Activated CD4-positive, alpha-beta T cell treated with anti-CD3 and anti-CD28 coated beads, Interleukin-10, Interleukin-2, amounts not matched to agents 100 ng/mL and 50 ng/mL, durations not matched to agents 16 hours and 8 hours (primary cell): Measurements from ENCODE around the gene PPP1R13B.
"Not testable (repeated sequence)": the region's sequence is repeated elsewhere in the genome, so short reads cannot be mapped to it uniquely, and the experiment has no call there.

Experiments
- DNase-seq: peaks from one replicate; pipeline ENCODE4 v3.0.0-alpha.2; 2020

PPP1R13B gene

GRCh38 chr14:103830511-103831270 is 16.7 kb downstream of the PPP1R13B start:
- DNase-seq, result no peak

- DNase-seq, result no peak
Observed at GRCh38 chr14:103828315-103828967, 18.9 kb downstream of the PPP1R13B start.

- no peak for DNase-seq
Observed at GRCh38 chr14:103825101-103825500, 22.3 kb downstream of the PPP1R13B start.

GRCh38 chr14:103820908-103821307 is 26.5 kb downstream of the PPP1R13B start:
- no peak for DNase-seq

- no peak for DNase-seq
Observed at GRCh38 chr14:103820382-103820781, 27.0 kb downstream of the PPP1R13B start.

GRCh38 chr14:103819503-103820307 is 27.7 kb downstream of the PPP1R13B start:
- no peak for DNase-seq

GRCh38 chr14:103818870-103819269 is 28.5 kb downstream of the PPP1R13B start:
- DNase-seq, result no peak

- DNase-seq, result no peak
Observed at GRCh38 chr14:103818422-103818821, 29.0 kb downstream of the PPP1R13B start.

- no peak for DNase-seq
Observed at GRCh38 chr14:103817595-103817994, 29.8 kb downstream of the PPP1R13B start.

- no peak for DNase-seq
Observed at GRCh38 chr14:103816991-103817390, 30.4 kb downstream of the PPP1R13B start.

- DNase-seq, result no peak
Observed at GRCh38 chr14:103815253-103815652, 32.1 kb downstream of the PPP1R13B start.

- no peak for DNase-seq
Observed at GRCh38 chr14:103811189-103811588, 36.2 kb downstream of the PPP1R13B start.

- DNase-seq, result peak; percentile 70
Observed at GRCh38 chr14:103808403-103809001, 38.9 kb downstream of the PPP1R13B start.

- DNase-seq, result peak; percentile 28
Observed at GRCh38 chr14:103806805-103807204, 40.6 kb downstream of the PPP1R13B start.

- DNase-seq, result no peak
Observed at GRCh38 chr14:103805708-103806107, 41.7 kb downstream of the PPP1R13B start.

GRCh38 chr14:103803661-103804060 is 43.7 kb downstream of the PPP1R13B start:
- DNase-seq, result no peak

- DNase-seq, result no peak
Observed at GRCh38 chr14:103802356-103802755, 45.0 kb downstream of the PPP1R13B start.

GRCh38 chr14:103801459-103801858 is 45.9 kb downstream of the PPP1R13B start:
- peak; percentile 18 for DNase-seq

- peak; percentile 1 for DNase-seq
Observed at GRCh38 chr14:103793192-103793591, 54.2 kb downstream of the PPP1R13B start.

GRCh38 chr14:103788086-103788485 is 59.3 kb downstream of the PPP1R13B start:
- no peak for DNase-seq

GRCh38 chr14:103782376-103782775 is 65.0 kb downstream of the PPP1R13B start:
- no peak for DNase-seq

GRCh38 chr14:103776319-103776718 is 71.1 kb downstream of the PPP1R13B start:
- not testable (repeated sequence) for DNase-seq

GRCh38 chr14:103775506-103775905 is 71.9 kb downstream of the PPP1R13B start:
- no peak for DNase-seq
